Measurements from ENCODE around the gene DNAJC21. TPM values are rescaled to one million over a fixed set of nuclear protein-coding genes. Genes with fewer than 3 reads are reported as not detected.

DNAJC21 gene
- total RNA-seq (49.8 and 64.4 TPM in 2 replicates), polyA plus RNA-seq (56.6 and 60.4 TPM in 2 replicates), polyA minus RNA-seq (ENCODE audit: low replicate concordance) (1.7 and 3.4 TPM in 2 replicates)
- polyA plus RNA-seq (2012) = 48.3 and 49.5 TPM in 2 replicates

GRCh38 chr5:34929134-34929719 is at the start of gene DNAJC21:
DNAJC21 (plus strand) TSS chr5:34929559; CDS start chr5:34929820, 261 bp downstream.
- Histone ChIP-seq H3K4me1 (ENCODE audit: control insufficient read depth, extremely low read depth, insufficient read depth, low read length) (peaks cover 2% of the 10 kb centered on the region), H3K27me3 (ENCODE audit: control insufficient read depth, insufficient read depth, low read length) (no peaks in the 10 kb centered on the region), H2AFZ (ENCODE audit: low read length) (peak within 1 kb of the TSS; percentile 82), H3K27ac (ENCODE audit: insufficient read depth, low read length) (peak within 1 kb of the TSS; percentile 93), H3K4me3 (replicated peaks in 1 of 4; ENCODE audit: control extremely low read depth in 1 of 4, insufficient read depth in 1 of 4, low read depth in 3 of 4, low read length in 4 of 4) (peak within 1 kb of the TSS; percentile 77 to 98 (median 88)), H3K36me3 (ENCODE audit: control insufficient read depth, insufficient read depth, low read length) (peaks cover 8% of the 10 kb centered on the region), H4K20me1 (ENCODE audit: control insufficient read depth, extremely low read depth, insufficient read depth, low read length) (no peaks in the 10 kb centered on the region), H3K9me3 (ENCODE audit: control insufficient read depth, insufficient read depth, low read depth, low read length) (no peaks in the 10 kb centered on the region), H3K79me2 (ENCODE audit: control insufficient read depth, insufficient read depth, low read length) (peaks cover 42% of the 10 kb centered on the region), H3K4me2 (ENCODE audit: extremely low read depth, insufficient read depth, low read length) (peak within 1 kb of the TSS; percentile 82), H3K9ac (ENCODE audit: insufficient read depth, low read length) (peak within 1 kb of the TSS; percentile 82)
- DNase-seq (ENCODE audit: low read depth in 2 of 2) = peak; percentile 95 to 96
- TF ChIP-seq CTCF (conservative IDR thresholded peaks at IDR 0.05 in 1 of 2, IDR thresholded peaks at IDR 0.05 in 1 of 2; ENCODE audit: low read depth in 1 of 2, low read length in 2 of 2) = no peak
- TF ChIP-seq EZH2 (IDR thresholded peaks at IDR 0.05; ENCODE audit: low read length, missing control alignments) = no peak

DNA sequence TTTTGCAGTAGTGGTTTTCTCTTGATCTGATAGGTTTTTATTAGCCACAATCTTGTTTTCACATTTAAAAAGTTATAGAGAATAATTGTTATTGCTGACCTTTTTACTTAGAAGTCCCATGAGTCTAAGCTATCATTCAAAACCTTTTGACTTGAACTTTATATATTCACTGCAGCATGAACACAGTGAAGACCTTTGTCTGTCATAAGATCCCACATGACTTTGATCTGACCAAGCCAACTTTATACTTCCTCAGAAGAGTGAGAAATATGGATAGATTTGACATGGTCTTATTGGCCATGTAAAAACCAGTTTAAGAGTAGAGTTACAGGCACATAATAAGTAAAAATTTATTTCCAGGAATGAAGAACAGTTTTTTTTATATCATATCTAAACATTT is 48.1 kb upstream of the DNAJC21 start:
- no peaks in the 10 kb centered on the region for H3K9me3 ChIP-seq (ENCODE audit: control insufficient read depth, insufficient read depth, low read depth, low read length)
- no peak for DNase-seq (ENCODE audit: low read depth in 2 of 2)
- TF ChIP-seq EZH2 (IDR thresholded peaks at IDR 0.05; ENCODE audit: low read length, missing control alignments) (no peak), CTCF (conservative IDR thresholded peaks at IDR 0.05 in 1 of 2, IDR thresholded peaks at IDR 0.05 in 1 of 2; ENCODE audit: low read depth in 1 of 2, low read length in 2 of 2) (no peak)

DNA sequence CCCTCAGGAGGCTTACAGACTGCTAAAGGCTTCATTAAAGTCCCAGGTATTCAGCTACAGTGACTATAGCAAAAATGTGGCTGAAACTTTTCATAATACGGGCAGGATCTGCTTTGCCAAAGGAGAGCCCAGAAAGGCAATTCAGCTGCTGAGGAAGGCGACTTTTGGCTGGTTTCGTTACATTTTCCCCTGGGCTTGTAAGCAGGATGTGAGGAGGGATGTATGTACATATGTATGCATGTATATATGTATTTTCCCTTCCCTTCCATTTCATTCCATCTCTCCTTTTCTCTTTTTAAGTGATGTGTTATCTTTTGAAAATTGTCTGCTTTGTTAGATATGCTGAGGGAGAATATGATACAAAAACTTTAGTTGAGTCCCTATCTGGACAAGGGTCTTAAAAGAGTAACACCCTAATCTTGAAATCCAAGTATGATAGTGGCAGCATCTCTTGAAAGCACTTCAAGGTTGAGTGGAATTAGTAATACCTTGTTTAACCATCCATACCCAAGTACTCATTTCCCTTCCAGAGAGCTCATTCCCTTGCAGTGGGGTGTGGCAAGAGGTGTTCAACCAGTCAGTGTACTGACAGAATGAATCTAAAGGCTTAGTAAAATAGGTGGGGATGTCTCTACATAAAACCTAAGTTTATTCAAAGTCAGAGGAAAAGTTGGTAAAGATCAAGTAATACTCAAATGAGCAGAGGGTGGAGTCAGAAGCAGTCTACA is 42.8 kb upstream of the DNAJC21 start:
- no peak for TF ChIP-seq CTCF (conservative IDR thresholded peaks at IDR 0.05 in 1 of 2, IDR thresholded peaks at IDR 0.05 in 1 of 2; ENCODE audit: low read depth in 1 of 2, low read length in 2 of 2)
- TF ChIP-seq EZH2 (IDR thresholded peaks at IDR 0.05; ENCODE audit: low read length, missing control alignments) = no peak
- no peak overlapping the region for H3K27ac ChIP-seq (ENCODE audit: insufficient read depth, low read length)
- DNase-seq (ENCODE audit: low read depth in 2 of 2) = no peak
- no peaks in the 10 kb centered on the region for H3K27me3 ChIP-seq (ENCODE audit: control insufficient read depth, insufficient read depth, low read length)
- no peaks in the 10 kb centered on the region for H3K9me3 ChIP-seq (ENCODE audit: control insufficient read depth, insufficient read depth, low read depth, low read length)
- no peaks in the 10 kb centered on the region for H3K36me3 ChIP-seq (ENCODE audit: control insufficient read depth, insufficient read depth, low read length)
- no peak overlapping the region for H2AFZ ChIP-seq (ENCODE audit: low read length)
- no peaks in the 10 kb centered on the region for H3K4me1 ChIP-seq (ENCODE audit: control insufficient read depth, extremely low read depth, insufficient read depth, low read length)
- H3K4me3 ChIP-seq (replicated peaks in 1 of 4; ENCODE audit: control extremely low read depth in 1 of 4, insufficient read depth in 1 of 4, low read depth in 3 of 4, low read length in 4 of 4) = no peak overlapping the region
- no peaks in the 10 kb centered on the region for H3K79me2 ChIP-seq (ENCODE audit: control insufficient read depth, insufficient read depth, low read length)
- H4K20me1 ChIP-seq (ENCODE audit: control insufficient read depth, extremely low read depth, insufficient read depth, low read length) = no peaks in the 10 kb centered on the region
- no peak overlapping the region for H3K9ac ChIP-seq (ENCODE audit: insufficient read depth, low read length)
- no peak overlapping the region for H3K4me2 ChIP-seq (ENCODE audit: extremely low read depth, insufficient read depth, low read length)

More for the DNA sequence above, 48.1 kb upstream of the DNAJC21 start:
- no peak overlapping the region for H3K4me2 ChIP-seq (ENCODE audit: extremely low read depth, insufficient read depth, low read length)
- no peak overlapping the region for H3K9ac ChIP-seq (ENCODE audit: insufficient read depth, low read length)
- no peaks in the 10 kb centered on the region for H3K4me1 ChIP-seq (ENCODE audit: control insufficient read depth, extremely low read depth, insufficient read depth, low read length)
- H3K27ac ChIP-seq (ENCODE audit: insufficient read depth, low read length) = no peak overlapping the region
- no peaks in the 10 kb centered on the region for H3K36me3 ChIP-seq (ENCODE audit: control insufficient read depth, insufficient read depth, low read length)
- H3K27me3 ChIP-seq (ENCODE audit: control insufficient read depth, insufficient read depth, low read length) = no peaks in the 10 kb centered on the region
- no peaks in the 10 kb centered on the region for H3K79me2 ChIP-seq (ENCODE audit: control insufficient read depth, insufficient read depth, low read length)
- H4K20me1 ChIP-seq (ENCODE audit: control insufficient read depth, extremely low read depth, insufficient read depth, low read length) = no peaks in the 10 kb centered on the region
- no peak overlapping the region for H3K4me3 ChIP-seq (replicated peaks in 1 of 4; ENCODE audit: control extremely low read depth in 1 of 4, insufficient read depth in 1 of 4, low read depth in 3 of 4, low read length in 4 of 4)
- H2AFZ ChIP-seq (ENCODE audit: low read length) = no peak overlapping the region

Data from fibroblast of lung (primary cell).